Cardiac muscle cell (in vitro differentiated cells and primary cell): Measurements from ENCODE around the gene LCN6. TPM values are rescaled to one million over a fixed set of nuclear protein-coding genes. Genes with fewer than 3 reads are reported as not detected.

Source experiments
- DNase-seq, 2 donors: peaks; one replicate each; pipeline versions ENCODE4 v3.0.0 to v3.0.0-alpha.2; 2010 to 2017; ENCODE audit warnings: low read depth in 1 of 2, low spot score in 1 of 2
- H3K27ac ChIP-seq: fragments of 200-600 bp; sonication (generic); 2 replicates; pipeline ENCODE4 v1.5.1; 2016
- H3K27me3 ChIP-seq: fragments of 200-600 bp; sonication (generic); 2 replicates; pipeline ENCODE4 v1.6.0; 2016; ENCODE audit warnings: control low read depth
- H3K36me3 ChIP-seq: fragments of 200-600 bp; sonication (generic); 2 replicates; pipeline ENCODE4 v1.5.1; 2016; ENCODE audit warnings: control low read depth
- H3K4me1 ChIP-seq: fragments of 200-600 bp; sonication (generic); 2 replicates; pipeline ENCODE4 v1.8.1; 2017; ENCODE audit warnings: low read depth, mild to moderate bottlenecking, mixed run types
- H3K4me3 ChIP-seq: fragments of 200-600 bp; sonication (generic); 2 replicates; pipeline ENCODE4 v1.5.1; 2016; ENCODE audit warnings: mild to moderate bottlenecking
- H3K9me3 ChIP-seq: fragments of 200-600 bp; sonication (generic); 2 replicates; pipeline ENCODE4 v1.5.1; 2017; ENCODE audit warnings: low read depth, mild to moderate bottlenecking, control low read depth
- polyA plus RNA-seq: library from polyadenylated mRNA; unstranded; fragments of >200 nt; fragmentation: Nextera tagmentation; extraction: Ambion mirVana; gene quantifications from 2 replicates; pipeline ENCODE4 v1.2.1, GENCODE V29; 2016
- total RNA-seq: library from RNA; depleted of rRNA; stranded (reverse); fragments of >200 nt; gene quantifications from 2 replicates; pipeline ENCODE4 v1.2.3, GENCODE V29; 2016
- TF ChIP-seq, protein P1 (sequence below): IDR thresholded peaks from 2 replicates; pipeline ENCODE4 v1.5.1; 2012; ENCODE audit warnings: low read depth, mild to moderate bottlenecking, low read length

Gene LCN6
- total and polyA plus RNA-seq, 2 experiments from 2014 or later, result not detected

DNA sequence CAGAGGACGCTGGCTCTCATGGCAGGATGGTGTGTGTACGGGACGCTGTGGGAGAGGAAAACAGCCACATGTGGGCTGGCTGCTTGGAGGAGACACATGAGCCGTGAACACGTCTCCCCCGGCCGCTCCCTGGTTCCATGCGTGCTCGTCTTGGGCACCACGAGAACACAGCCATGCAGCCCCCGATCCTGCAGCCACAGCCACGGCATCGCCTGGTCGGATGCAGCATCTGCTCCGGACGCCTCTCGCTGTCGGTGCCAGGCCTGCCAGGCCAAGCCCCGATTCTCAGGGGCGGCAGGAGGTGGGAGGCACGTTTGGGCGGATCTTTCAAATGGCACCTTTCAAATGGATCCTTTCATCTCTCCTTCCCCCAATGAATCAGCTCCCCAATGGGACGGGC is 8.8 kb downstream of the LCN6 start:
- H3K4me3 ChIP-seq, result no peak overlapping the region
- DNase-seq, result no peak
- no peaks in the 10 kb centered on the region for H3K9me3 ChIP-seq
- H3K27ac ChIP-seq, result no peak overlapping the region
- no peaks in the 10 kb centered on the region for H3K27me3 ChIP-seq
- no peaks in the 10 kb centered on the region for H3K36me3 ChIP-seq
- no peaks in the 10 kb centered on the region for H3K4me1 ChIP-seq
- TF ChIP-seq, protein P1, sequence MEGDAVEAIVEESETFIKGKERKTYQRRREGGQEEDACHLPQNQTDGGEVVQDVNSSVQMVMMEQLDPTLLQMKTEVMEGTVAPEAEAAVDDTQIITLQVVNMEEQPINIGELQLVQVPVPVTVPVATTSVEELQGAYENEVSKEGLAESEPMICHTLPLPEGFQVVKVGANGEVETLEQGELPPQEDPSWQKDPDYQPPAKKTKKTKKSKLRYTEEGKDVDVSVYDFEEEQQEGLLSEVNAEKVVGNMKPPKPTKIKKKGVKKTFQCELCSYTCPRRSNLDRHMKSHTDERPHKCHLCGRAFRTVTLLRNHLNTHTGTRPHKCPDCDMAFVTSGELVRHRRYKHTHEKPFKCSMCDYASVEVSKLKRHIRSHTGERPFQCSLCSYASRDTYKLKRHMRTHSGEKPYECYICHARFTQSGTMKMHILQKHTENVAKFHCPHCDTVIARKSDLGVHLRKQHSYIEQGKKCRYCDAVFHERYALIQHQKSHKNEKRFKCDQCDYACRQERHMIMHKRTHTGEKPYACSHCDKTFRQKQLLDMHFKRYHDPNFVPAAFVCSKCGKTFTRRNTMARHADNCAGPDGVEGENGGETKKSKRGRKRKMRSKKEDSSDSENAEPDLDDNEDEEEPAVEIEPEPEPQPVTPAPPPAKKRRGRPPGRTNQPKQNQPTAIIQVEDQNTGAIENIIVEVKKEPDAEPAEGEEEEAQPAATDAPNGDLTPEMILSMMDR, result no peak

DNA sequence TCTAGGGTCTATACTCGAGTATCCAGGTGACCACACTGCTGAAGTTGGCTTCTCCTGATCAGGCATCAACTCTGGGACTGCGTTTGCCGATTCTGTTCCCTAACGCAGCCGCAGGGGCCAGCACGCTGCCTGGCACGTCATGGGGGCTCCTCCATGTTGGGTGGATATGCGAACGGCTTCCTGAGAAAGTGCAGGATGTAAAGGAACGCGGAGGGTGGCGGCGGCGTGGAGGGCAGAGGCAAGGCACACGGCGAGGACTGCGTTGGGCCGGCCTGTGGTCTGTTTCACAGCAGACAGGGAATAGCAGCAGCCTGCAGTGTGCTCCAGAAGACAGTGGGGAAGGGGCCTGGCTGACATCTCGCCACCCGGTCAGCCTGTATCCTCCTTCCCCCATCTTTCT is 9.4 kb downstream of the LCN6 start:
- Histone ChIP-seq H3K27me3 (no peaks in the 10 kb centered on the region), H3K36me3 (no peaks in the 10 kb centered on the region), H3K4me1 (no peaks in the 10 kb centered on the region), H3K27ac (no peak overlapping the region), H3K9me3 (no peaks in the 10 kb centered on the region), H3K4me3 (no peak overlapping the region)
- TF ChIP-seq, protein P1, result no peak
- DNase-seq, result no peak

DNA sequence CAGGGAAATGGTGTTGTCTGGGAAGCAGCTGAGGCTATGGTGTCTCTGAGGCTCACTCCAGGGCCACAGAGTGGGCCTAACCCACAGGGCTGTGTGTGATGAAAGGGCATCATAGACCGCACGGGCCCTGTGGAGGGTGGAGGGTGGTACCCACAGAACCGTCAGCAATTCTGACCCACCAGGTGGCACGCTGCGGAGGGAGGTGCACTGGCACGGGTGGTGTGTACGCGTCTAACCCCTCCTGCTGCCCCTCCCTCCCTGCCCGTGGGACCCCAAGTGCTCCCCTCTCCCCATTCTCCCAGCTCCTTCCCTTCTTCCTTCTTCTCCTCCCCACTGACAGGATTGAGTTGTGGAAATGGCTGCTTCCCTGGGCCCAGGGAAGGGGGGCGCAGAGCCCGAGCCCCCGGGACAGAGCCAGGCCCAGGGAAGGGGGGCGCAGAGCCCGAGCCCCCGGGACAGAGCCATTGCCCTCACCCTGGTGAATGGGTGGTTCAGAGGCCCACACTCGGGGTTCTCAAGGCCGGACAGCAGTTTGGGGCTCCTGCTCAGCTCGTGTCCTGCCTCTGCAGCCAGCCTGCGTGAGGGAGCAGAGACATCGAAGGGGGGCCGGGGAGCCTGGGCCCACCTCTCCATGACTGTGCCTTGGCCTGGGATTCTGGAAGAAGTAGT is 12.4 kb downstream of the LCN6 start:
- no peaks in the 10 kb centered on the region for H3K9me3 ChIP-seq
- no peaks in the 10 kb centered on the region for H3K4me1 ChIP-seq
- H3K27me3 ChIP-seq, result no peaks in the 10 kb centered on the region
- H3K4me3 ChIP-seq, result no peak overlapping the region
- H3K27ac ChIP-seq, result no peak overlapping the region
- TF ChIP-seq, protein P1, result no peak
- DNase-seq, result no peak
- no peaks in the 10 kb centered on the region for H3K36me3 ChIP-seq

DNA sequence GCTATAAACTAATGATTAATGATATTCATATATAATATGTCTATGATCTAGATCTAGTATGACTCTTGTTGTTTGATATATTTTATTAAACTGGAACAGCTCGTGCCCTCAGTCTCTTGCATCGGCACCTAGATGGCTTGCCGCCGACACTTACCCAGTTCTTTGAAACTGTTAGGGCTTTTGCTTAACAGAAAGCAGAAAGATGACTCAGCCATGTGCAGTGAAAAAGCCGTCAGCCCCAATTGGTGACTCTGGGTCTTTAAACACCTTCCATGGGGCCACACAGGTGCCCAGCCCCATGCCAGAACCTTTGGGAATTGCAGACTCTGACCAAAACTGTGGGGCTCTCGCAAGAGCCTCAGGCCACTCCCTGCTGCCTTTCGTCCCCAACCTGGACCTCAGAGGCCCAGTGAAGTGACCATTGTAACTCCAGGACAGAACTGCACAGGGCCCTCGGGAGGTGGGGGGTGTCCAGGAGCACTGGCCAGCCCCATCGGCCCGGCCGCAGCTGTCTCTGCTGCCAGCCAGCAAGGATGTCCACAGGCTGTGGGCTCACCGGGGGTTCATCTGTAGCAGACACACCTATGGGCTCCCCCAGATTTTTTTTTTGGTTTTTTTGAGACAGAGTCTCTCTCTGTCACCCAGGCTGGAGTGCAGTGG is 13.4 kb downstream of the LCN6 start:
- no peaks in the 10 kb centered on the region for H3K27me3 ChIP-seq
- DNase-seq, result no peak
- H3K9me3 ChIP-seq, result no peaks in the 10 kb centered on the region
- H3K27ac ChIP-seq, result no peak overlapping the region
- H3K4me3 ChIP-seq, result no peak overlapping the region
- TF ChIP-seq, protein P1, result no peak
- H3K36me3 ChIP-seq, result no peaks in the 10 kb centered on the region
- no peaks in the 10 kb centered on the region for H3K4me1 ChIP-seq

DNA sequence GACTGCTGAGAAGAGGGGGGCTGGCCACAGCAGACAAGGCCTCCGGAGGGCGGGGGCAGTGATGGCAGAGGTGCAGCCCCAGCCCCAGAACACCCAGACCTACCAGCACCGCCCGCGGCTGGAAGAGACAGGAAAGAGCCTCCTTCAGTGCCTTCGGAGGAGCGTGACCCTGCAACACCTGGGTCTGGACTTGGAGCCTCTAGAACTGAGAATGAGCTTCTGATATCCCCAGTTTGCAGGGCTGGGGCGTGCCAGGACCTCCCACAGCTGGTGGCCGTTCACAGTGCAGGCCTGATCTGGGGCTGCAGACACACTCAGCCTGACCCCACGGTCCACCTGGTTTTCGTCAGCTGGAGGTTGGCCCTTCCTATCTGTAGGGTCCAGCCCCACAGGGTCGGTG is 14.7 kb downstream of the LCN6 start:
- H3K27me3 ChIP-seq, result no peaks in the 10 kb centered on the region
- no peaks in the 10 kb centered on the region for H3K9me3 ChIP-seq
- no peak for DNase-seq
- peaks cover 4% of the 10 kb centered on the region for H3K4me1 ChIP-seq
- H3K36me3 ChIP-seq, result no peaks in the 10 kb centered on the region
- H3K4me3 ChIP-seq, result no peak overlapping the region
- TF ChIP-seq, protein P1, result no peak
- no peak overlapping the region for H3K27ac ChIP-seq
